ENCODE measurements around the gene MMP21.
A peak's percentile ranks its signal among the peaks of the same experiment; 100 is the strongest.

The MMP21 gene, protein sequence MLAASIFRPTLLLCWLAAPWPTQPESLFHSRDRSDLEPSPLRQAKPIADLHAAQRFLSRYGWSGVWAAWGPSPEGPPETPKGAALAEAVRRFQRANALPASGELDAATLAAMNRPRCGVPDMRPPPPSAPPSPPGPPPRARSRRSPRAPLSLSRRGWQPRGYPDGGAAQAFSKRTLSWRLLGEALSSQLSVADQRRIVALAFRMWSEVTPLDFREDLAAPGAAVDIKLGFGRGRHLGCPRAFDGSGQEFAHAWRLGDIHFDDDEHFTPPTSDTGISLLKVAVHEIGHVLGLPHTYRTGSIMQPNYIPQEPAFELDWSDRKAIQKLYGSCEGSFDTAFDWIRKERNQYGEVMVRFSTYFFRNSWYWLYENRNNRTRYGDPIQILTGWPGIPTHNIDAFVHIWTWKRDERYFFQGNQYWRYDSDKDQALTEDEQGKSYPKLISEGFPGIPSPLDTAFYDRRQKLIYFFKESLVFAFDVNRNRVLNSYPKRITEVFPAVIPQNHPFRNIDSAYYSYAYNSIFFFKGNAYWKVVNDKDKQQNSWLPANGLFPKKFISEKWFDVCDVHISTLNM

DNA sequence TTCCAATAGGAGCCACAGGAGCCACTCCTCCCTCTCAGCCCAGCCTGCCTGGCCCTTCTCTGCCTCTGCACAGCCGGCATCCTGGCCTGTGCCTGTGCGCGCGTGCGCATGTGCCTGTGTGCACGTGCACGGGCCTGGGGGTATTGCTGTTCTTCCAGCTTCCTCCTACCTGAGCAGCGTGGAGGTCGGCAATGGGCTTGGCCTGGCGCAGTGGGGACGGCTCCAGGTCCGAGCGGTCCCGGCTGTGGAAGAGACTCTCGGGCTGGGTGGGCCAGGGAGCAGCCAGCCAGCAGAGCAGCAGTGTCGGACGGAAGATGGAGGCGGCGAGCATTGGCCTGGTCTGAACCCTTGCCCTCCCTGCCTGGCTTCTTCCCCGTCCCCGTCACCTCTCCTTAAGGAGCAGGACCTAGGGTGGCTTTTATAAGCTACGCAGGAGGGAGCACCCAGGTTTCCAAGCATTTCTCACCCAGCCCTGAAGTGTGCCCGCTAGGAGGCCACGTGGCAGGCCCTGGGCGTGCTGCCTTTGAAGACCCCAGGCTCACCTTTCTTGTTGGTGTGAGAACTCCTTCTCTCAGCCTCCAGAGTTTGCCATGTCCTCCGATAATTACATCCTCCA lies at the start of gene MMP21:
Gene MMP21 (minus strand): TSS at position 331 of the 616 bp plus-strand sequence. CDS start 0 bp downstream, at position 331.
- no peak for DNase-seq

DNA sequence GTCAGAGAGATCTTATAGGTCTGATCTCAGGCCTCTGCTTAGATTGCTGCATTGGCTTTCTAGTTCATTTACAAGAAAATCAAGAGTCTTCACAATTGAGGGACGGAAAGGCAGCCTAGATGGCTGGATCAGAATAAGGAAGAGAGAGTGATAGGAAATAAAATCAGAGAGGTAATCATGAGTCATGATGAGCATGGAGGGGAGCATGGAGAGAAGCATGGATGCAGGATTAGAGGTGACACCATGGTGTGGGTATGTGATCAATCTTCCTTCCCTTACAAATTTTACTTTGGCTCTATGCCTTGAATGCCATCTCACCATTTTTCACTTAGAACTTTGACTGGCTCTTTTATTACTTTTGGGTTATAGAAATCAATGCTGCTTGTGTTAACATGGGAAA lies 49.1 kb upstream of the MMP21 start:
- DNase-seq: no peak

DNA sequence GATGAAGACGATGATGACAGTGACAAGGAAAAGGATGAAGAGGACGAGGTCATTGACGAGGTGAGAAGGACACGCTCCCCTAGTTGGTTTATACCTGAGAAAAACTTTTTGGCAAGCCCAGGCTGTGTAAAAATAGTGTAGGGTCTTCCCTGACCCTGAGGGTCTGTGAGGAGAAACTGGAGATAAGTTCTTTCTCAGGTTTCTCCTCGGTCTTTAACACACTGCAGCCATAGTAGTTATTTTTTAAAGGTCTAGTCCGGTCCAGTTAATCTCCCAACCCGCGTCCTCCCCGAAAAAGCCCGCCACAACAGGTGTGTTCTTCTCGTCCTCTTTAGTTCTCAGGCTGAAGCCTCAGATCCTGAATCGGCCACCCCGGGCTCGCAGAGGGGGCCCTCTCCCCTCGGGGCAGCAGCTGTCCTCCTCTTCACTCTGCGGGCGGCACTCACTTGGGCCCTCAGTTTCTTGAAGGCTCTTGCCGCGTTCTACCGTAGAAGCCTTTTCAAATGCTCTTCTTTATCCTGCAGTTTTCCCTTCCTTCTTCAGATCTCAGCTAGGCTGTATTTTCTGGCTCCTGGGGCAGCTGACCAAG lies 48.1 kb upstream of the MMP21 start:
- DNase-seq: no peak

DNA sequence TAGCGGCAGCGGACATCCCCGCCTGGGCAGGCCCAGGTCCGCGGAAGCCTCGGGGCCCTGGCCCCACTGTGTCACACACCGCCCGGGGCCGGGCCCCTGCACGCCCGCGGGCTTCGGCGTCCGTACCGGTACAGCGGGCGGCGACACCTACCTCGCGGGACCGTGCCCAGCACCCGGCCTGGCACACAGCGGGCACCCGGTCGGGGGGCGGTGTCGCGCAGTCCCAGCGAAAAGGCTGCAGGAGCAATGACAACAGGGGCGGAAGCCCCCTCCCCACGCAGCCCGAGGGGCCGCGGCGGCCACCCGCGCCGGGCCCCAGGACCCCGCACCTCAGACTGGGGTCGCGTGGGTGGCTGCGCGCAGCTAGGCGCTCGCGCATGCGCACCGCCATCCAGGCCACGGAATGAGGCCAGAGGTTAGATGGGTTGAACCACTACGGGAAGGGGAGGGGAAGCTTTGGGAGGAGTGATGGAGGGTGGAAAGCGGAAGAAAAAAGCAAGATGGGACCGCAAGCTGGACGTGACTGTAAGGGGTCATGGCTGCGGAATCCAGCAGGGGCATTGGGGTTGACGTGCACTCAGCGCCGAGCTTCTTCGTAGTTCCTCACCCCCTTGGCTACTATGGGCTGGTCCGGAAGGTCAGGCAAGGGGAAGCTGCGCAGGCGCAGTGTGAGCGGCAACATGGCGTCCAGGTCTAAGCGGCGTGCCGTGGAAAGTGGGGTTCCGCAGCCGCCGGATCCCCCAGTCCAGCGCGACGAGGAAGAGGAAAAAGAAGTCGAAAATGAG lies 47.4 kb upstream of the MMP21 start, which contains the start of the genes BCCIP and UROS:
Gene BCCIP (plus strand): TSS at position 669 of the 785 bp plus-strand sequence. CDS start 12 bp downstream, at position 681.
Gene UROS (minus strand): TSS at position 381 of the 785 bp plus-strand sequence. CDS start 6,759 bp downstream, outside the sequence.
- peak; percentile 98 for DNase-seq

DNA sequence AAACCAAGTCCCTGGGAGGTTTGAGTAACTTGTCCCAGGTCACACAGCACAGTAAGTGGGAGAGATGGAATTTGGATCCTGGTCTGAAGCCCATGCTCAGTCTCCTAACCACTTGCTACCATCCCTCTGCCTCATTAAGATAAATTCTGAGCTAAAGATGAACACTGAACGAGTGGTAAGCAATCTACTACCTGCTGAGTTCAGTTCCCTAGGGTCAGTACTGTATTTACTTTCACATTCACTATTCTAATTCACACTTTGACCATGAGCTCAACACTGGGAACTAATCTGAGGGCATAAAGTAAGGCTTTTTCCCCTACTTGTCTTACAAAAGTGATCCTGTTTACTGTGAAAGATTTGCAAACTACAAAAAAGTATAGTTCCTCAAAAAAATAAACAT lies 45.1 kb upstream of the MMP21 start:
- DNase-seq: no peak

DNA sequence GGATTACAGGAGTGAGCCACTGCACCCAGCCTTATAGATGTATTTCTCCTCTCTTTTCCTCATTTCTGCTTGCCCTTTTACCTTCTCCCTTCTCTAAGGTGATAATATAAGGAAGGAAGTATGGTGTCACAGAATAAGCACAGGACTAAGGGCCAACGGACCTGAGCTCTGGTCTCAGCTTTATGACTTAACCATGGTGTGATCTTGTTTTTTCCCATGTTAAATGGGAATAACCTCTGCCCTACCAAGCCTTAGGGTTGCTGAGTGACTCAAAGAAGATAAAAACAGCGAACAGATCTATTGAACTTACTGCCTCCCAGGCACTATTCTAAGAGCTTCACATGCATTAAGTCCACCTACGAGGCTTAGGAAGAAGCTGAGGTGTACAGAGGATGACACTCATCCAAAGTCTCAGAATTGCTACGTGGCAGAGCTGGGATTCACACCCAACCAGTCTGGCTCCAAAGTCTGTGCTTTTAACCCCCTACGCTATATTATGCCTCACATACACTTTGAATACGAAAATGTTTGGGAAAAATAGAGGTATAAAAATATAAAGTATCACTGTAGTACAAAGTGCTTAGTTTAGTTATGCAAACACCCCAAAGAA lies 41.8 kb upstream of the MMP21 start:
- no peak for DNase-seq

DNA sequence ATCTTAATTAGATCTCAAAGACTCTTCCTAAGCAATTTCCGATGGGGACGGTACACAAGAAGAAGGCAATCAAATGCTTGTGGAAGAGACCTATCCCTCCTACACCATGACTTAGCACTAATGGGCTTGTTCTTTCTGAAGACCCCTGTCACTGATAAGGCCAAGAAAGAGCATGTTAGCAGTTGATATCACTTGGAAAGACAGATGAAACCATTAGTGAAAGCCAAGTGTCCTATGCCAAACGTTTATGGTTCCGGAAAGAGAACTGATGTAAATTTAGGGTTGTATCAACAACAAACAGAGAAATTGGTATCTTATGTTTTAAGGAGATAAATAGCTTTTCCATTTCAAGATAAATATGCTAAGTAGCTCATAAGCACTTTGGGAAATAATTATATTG lies 40.9 kb upstream of the MMP21 start:
- no peak for DNase-seq

DNA sequence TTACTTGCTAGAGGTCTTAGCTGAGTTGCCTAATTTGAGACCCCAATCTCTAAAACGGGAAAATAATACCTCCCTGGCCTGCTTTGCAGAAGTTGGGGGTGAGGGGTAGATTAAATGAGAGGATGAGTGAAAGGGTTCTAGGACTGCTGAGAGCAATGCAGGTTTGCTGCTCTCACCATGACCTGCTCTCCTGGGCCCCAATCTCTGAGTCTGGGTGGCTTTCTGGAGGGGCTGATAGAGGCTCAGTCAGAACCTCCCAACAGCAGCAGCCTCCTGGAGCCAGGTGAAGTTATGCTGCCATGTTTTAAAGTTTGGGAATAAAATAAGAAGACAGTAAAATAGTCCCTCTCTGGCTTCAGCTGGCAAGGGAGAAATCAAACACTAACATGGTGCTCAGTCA lies 40.1 kb upstream of the MMP21 start:
- no peak for DNase-seq

DNA sequence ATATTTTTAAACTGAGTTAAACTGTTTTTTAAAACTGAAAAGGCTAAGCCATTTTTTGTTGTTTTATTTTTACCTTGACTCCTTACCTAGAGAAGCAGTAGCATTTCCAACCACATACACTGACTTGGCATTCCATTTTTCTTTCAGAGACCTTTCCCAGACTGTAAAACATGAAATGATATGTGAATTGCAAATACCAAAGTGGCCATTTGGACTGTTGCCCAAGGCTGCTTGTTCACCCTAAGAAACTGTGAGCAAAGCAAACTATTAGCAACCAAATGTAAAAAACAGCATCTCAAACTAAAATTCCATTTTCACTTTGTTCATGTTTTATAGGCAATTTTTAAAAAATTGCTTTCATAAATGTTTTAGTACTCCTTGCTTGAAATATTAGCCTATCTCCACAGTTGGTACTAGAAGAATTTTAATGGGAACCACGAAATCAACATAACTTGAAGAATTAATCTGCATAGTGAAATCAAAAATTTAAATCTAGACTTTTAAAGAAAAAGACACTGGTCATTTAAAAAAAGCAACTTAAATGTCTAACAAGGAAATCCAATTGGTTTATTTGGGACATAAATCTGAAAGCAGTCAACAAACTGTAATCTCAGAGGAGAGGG lies 36.6 kb upstream of the MMP21 start:
- no peak for DNase-seq

DNA sequence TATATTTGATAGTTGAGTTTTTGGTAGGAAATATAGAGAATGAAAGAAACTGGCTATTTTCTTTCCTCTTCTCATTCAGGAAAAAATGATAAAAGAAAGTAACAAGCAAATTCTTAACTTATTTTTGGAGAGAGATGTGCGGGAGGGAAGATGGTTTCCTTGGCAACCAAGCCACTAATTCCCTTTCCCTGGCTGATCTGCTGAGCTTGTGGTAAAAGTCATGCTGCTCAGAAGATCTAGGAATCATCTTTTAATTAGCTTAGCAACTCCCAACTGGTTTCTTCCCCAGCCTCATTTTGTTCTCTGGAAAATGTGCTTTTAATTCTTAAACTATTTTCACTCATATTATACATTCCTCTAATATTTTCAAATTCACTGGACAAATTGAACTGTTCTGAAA lies 35.6 kb upstream of the MMP21 start:
- DNase-seq: no peak

DNA sequence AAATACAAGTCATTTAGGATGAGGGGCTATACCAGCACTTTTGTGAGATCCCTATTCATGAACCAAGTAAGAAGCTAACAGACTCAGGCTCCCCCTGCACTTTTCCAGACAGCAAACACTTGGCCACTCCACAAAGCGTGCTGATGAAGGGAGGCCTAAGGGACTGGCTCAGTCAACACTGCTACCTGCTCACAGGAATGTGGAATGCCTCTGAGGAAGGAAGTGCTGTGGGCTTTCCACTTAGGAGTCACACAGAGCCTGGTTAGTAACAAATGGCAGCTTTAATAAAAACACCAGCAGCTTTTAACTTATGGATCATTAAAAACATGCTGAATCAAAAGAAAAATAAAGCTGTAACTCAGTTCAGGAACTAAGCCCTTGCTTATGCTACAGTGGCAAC lies 32.4 kb upstream of the MMP21 start:
- no peak for DNase-seq

DNA sequence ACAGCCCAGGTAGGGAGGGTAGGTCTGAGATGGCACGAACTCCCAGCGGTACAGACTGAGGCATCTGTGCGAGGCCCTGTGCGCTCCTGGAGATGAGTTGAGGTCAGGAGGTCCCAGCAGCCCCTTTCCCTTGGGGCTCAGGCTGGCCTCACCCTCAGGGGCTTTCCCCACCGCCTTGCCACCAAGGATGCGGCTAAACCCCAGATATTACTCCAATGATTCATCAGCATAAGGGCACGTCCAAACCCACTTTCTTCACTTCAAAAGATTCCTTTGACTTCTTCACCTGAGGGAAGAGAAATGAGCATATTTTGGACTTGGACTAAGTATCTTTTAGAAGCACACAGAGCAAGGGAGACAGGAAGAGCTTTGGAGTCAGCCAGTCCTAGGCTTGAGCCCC lies 27.1 kb upstream of the MMP21 start:
- no peak for DNase-seq

DNA sequence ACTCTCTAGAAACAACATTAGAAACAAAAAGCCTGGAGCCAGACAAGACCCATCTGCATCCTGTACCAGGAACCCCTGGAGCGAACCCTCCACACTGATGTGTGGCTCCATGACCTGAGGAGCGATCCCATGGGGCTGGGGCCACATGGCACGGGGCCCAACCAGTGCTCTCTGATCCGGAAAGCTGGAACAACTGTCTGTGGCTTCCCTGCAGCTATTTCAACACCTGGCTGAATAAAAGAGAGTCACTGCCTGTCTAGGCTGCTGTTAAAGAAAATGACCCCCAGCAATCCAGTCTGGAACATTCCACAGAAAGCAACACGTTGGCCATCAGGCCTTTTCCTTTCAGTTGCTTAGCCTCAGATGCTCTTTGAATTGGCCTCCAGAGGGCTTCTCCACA lies 26.5 kb upstream of the MMP21 start:
- no peak for DNase-seq

DNA sequence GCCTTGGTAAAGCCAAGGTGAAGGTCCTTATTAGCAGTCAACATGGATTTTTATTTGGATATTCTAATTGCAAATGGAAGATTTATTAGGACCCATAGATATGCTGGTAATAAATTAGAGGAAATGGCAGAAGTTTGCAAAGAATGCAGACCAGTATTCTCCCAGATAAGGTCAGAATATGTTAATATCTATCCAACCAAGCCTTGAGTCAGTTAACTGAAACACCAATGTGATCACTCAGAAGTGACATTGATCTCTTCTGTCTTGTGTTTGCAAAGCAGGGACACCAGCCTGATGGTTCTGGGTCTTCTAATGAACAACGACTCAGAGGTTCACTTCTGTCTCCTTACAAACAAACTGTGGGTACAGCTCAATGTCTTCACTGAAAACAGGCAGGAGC lies 26.0 kb upstream of the MMP21 start:
- DNase-seq: no peak

DNA sequence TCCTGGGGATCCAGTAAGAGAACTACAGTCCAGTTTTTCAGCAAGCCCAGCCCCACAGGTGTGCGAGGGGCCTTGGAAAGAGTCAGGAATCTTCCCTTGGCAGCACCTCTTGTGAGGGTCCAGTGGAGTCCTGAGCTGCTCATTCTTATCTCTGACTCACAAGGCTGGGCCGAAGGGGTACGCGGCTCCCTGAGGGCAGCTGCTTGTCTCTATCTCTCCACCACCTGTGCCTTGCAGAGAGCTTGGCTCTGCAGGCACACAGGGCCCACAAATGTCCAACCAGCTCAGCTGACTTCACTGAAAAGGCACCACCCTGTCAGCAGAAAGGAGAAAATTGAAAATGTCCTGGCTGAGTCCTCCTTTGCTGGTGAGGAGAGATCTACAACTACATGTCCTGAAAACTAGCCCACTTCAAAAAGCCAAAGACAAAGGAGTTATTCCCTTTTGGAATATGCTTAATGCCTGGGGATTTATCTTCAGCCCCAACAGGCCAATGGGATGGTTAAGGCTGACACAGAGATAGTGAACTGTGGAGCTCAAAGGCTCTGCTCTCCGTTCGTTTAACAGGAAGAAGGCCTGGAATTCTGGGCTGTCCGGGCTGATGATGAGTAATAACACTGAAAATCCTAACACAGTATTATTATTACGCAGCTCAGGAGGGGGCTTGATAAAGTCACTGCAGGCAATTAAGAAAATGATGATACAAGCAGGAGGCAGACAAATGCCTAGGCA lies 24.0 kb upstream of the MMP21 start:
- DNase-seq: no peak

DNA sequence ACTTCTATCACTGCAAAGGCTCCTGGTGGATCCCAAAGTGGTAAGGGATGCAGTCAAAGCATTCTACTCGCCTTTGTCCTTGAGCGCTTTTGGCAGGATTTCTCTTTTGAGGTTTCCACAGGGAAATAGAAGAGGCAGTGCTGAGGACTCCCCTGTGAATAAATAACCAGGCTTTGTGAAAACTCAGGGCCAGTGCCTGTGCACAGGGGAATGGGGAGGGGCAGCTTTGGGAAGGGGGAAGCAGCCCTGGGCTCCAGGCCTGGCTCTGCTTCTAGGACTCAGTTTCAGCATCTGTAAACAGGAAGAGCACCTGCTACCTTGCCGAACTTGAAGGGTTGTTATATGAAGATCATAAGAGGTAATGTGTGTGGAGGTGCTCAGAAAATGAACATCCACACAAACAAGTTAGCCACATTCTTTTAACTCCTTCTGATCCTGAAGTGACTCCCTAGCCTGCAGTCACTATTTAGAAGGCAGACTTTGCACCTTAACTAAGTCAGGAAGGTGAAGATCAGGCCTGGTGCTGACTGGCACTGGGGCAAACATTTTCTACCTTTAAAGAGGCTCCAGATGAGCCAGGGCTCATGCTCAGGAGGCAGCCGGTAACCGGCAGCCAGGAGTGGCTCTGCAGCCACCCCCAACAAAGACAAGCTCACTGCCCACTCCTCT lies 22.5 kb upstream of the MMP21 start:
- DNase-seq: no peak

DNA sequence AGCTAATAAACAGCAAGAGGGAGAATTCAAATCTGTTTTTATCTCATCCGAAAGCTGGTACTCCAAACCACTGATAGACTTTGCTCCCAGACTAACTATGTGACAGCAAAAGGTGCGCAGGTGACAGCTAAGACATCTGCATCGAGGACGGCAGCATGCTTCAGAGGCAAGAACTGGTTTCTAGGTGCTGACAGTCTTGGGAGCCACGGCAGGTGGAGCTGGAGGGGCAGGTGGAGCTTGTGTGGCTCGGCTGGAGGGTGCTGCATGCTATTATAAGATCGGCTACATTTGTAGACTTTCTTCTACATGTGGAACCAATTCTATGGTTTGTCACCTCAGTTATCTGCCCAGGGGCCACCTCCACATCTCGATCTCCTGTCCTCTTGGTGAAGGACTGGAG lies 21.8 kb upstream of the MMP21 start:
- no peak for DNase-seq

DNA sequence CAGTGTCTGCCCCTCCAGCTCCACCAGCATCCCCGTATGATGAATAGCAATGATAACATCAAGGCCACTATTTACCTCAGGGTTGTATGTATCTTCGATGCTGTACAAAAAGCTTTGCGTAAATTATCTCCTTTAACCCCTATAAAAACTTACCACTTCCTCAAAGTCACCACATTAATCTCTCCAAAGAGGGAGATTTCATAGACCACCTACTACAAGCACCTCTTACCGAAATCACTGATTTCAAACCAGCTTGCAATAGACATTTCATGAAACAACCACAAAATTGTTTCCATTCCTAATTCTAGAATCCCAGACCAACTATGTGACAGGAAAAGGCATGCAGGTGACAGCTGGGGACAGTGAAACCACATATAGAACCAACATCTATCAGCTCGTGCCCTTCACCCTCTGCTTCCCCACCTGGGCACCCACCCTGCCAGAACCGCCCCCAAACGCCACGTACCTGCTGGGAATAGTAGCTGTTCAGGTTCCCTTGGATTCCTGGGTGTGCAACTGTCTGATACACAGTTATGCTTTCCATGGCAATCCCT lies 20.1 kb upstream of the MMP21 start:
- no peak for DNase-seq

DNA sequence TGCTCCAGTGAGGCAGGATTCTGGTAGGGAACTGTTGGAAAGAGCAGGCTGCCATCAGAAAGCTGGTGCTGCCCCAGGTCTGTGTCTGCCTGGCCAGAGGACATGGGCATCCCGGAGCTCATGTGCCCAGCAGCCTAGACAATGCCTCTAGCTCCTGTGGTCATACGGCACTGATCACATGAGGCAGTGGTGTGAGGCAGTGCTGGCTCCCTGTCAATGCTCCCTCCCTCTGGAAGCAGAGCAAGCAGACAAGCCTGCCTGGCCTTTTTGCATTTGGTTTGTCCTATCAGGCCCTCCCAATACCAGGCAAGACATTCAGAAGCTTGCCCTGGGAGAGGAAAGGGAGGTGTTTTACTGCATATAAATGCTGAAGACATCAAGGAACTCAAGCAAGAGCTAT lies 19.5 kb upstream of the MMP21 start:
- DNase-seq: peak; percentile 4

Data from eye (tissue), 1 donor.